Panc1 (cell line): ENCODE results near the gene KRT5.

Experiments used
- POLR2AphosphoS5 ChIP-seq: IDR thresholded peaks from 2 replicates; pipeline ENCODE4 v1.6.1; 2012; ENCODE audit warnings: mild to moderate bottlenecking, low read depth, low read length, moderate library complexity
- SIN3A ChIP-seq: IDR thresholded peaks from 2 replicates; pipeline ENCODE4 v1.6.1; 2012; ENCODE audit warnings: low read depth, mild to moderate bottlenecking, low read length, moderate library complexity, borderline replicate concordance; ENCODE audit not compliant: insufficient read depth
- TCF7L2 ChIP-seq: IDR thresholded peaks from 2 replicates; pipeline ENCODE4 v1.6.1; 2011; ENCODE audit warnings: mild to moderate bottlenecking, low read depth, low read length, inconsistent platforms
- TF ChIP-seq, protein P1 (sequence below): fragments of 450-650 bp; IDR thresholded peaks from 2 replicates; pipeline ENCODE4 v1.5.1; 2017; ENCODE audit warnings: mild to moderate bottlenecking

DNA sequence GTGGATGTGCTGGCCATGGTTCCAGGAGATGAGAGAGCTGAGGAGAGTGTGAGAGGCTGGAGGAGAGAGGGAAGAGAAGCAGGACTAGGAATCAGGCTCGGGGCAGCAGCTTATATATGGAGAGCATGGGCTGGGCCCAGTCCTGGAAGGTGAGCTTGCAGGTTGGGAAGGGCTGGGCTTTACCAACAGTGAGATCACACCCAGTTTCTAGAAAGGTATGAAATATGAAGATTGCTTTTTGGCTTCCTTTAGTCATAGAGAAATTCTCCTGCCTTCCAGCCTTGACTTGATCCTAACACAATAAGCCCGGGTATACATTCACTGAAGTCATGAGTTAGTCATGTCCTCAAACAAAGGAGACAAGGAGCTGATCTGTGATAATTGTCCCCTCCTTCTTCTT, 27.0 kb downstream of the KRT5 start, which contains the start of gene KRT6A:
- TF ChIP-seq, protein P1, sequence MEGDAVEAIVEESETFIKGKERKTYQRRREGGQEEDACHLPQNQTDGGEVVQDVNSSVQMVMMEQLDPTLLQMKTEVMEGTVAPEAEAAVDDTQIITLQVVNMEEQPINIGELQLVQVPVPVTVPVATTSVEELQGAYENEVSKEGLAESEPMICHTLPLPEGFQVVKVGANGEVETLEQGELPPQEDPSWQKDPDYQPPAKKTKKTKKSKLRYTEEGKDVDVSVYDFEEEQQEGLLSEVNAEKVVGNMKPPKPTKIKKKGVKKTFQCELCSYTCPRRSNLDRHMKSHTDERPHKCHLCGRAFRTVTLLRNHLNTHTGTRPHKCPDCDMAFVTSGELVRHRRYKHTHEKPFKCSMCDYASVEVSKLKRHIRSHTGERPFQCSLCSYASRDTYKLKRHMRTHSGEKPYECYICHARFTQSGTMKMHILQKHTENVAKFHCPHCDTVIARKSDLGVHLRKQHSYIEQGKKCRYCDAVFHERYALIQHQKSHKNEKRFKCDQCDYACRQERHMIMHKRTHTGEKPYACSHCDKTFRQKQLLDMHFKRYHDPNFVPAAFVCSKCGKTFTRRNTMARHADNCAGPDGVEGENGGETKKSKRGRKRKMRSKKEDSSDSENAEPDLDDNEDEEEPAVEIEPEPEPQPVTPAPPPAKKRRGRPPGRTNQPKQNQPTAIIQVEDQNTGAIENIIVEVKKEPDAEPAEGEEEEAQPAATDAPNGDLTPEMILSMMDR = no peak
- TF ChIP-seq TCF7L2 (no peak), SIN3A (no peak), POLR2AphosphoS5 (no peak)
